Adrenal gland (tissue), 12 donors: ENCODE results near the gene PHAX. TPM values are rescaled to one million over a fixed set of nuclear protein-coding genes. Genes with fewer than 3 reads are reported as not detected.

Experiments used
- DNase-seq, 7 donors: peaks; one replicate each; pipeline ENCODE4 v3.0.0-alpha.2; 2019 to 2020
- H3K27ac ChIP-seq, 5 donors: fragments of 200-600 bp; sonication (generic) in 4 of 5; 1 replicate in 3 of 5; 2 replicates in 2 of 5; pipeline versions ENCODE4 v1.5.1 to v1.8.0; 2016 to 2020; ENCODE audit warnings: mild to moderate bottlenecking in 1 of 5
- H3K27me3 ChIP-seq: fragments of 200-600 bp; 2 replicates; pipeline ENCODE4 v1.8.0; 2021
- H3K36me3 ChIP-seq, 2 donors: fragments of 200-600 bp; replicated peaks in 1 of 2; 1 replicate in 1 of 2; 2 replicates in 1 of 2; pipeline versions ENCODE4 v1.5.1 to v1.8.0; 2018 to 2022
- H3K4me1 ChIP-seq, 2 donors: fragments of 200-600 bp; replicated peaks in 1 of 2; 1 replicate in 1 of 2; 2 replicates in 1 of 2; pipeline versions ENCODE4 v1.5.1 to v1.8.0; 2018 to 2021
- H3K4me3 ChIP-seq, 4 donors: fragments of 200-600 bp; sonication (generic) in 3 of 4; one replicate each; pipeline ENCODE4 v1.5.1; 2016 to 2018
- H3K9me3 ChIP-seq, 3 donors: fragments of 200-600 bp; sonication (generic) in 1 of 3; replicated peaks in 1 of 3; 1 replicate in 2 of 3; 2 replicates in 1 of 3; pipeline versions ENCODE4 v1.5.1 to v1.8.0; 2016 to 2021
- POLR2A ChIP-seq, 2 donors: fragments of 450-650 bp; IDR thresholded peaks; one replicate each; pipeline ENCODE4 v1.6.1; 2017; ENCODE audit warnings: antibody characterized with exemption in 2 of 2, mild to moderate bottlenecking in 2 of 2, moderate library complexity in 1 of 2
- WGBS, 4 donors: extraction: QIAGEN DNeasy Blood & Tissue Kit in 2 of 4; methylation state at CpG; one replicate each; pipeline versions ENCODE4 v1.1.5 to v1.1.7; 2013 to 2017; 5-methylcytosine and 5-hydroxymethylcytosine counted together
- intact Hi-C, 2 donors: fragments of 100-400 bp; cut with DNase I; formaldehyde crosslinking; loops; one replicate each; pipeline versions ENCODE4 v1.14.1 to v1.15.0; 2022 to 2023
- polyA plus RNA-seq, 3 donors: library from polyadenylated mRNA; stranded (reverse); fragments of 200-250 nt in 2 of 3; fragments of 350-450 nt in 1 of 3; fragmentation: Illumina TruSeq in 1 of 3; extraction: RNeasy Lipid Tissue Mini Kit (QIAGEN cat#74804) in 1 of 3; gene quantifications; one replicate each; pipeline ENCODE4 v1.2.3, GENCODE V29; 2013 to 2014
- total RNA-seq, 9 donors: library from RNA; depleted of rRNA in 4 of 9; stranded (reverse); fragments of >200 nt in 4 of 9; fragments of 120-200 nt in 1 of 9; fragmentation: NEBNext Ultra II Directional in 1 of 9; extraction: Animal tissue kit (Norgen Biotek cat#: 25700) in 1 of 9; gene quantifications; one replicate each; pipeline versions ENCODE4 v1.1.0 to v1.2.4, GENCODE V29; 2013 to 2023
- TF ChIP-seq, protein P1 (sequence below), 6 experiments: fragments of 450-650 bp in 4 of 6; fragments of 200-600 bp in 2 of 6; sonication (generic) in 1 of 6; IDR thresholded peaks; 1 replicate in 5 of 6; 2 replicates in 1 of 6; pipeline versions ENCODE4 v1.5.1 to v1.8.0; 2016 to 2021; ENCODE audit warnings: antibody characterized with exemption in 6 of 6, mild to moderate bottlenecking in 2 of 6, moderate library complexity in 1 of 6
- donor health status: healthy with polysubstance abuse.
- donor health status: Bipolar disorder and iron deficiency.
- donor health status: DM: yes; HTN: yes; CAD: no.
- donor health status: DM: no; HTN: no; CAD: no.
- donor health status: DM: no; HTN: no; CAD: no.
- donor health status: DM: yes; HTN: yes; CAD: no.

The PHAX gene
- total and polyA plus RNA-seq, 12 donors = 10.8 to 88.2 (median 38.0) TPM

DNA sequence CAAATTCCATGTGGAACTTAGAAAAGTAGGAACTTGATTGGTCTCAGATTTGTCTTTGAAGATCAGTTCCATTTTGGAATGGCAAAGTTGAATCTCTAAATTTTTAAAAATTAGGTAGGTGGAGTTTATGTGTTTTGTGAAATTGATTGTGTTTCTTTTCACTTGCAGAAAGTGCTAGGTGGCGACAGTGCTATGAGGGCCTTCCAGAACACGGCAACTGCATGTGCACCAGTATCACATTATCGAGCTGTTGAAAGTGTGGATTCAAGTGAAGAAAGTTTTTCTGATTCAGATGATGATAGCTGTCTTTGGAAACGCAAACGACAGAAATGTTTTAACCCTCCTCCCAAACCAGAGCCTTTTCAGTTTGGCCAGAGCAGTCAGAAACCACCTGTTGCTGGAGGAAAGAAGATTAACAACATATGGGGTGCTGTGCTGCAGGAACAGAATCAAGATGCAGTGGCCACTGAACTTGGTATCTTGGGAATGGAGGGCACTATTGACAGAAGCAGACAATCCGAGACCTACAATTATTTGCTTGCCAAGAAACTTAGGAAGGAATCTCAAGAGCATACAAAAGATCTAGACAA, 2.8 kb downstream of the PHAX start:
- H3K4me3 ChIP-seq = no peak overlapping the region
- peaks cover 8 to 46% of the 10 kb centered on the region in 2 donors for H3K4me1 ChIP-seq
- WGBS, 4 donors = 73 to 87% (median 79%) methylated on average over 6 of the region's 6 CpGs
- TF ChIP-seq, protein P1, sequence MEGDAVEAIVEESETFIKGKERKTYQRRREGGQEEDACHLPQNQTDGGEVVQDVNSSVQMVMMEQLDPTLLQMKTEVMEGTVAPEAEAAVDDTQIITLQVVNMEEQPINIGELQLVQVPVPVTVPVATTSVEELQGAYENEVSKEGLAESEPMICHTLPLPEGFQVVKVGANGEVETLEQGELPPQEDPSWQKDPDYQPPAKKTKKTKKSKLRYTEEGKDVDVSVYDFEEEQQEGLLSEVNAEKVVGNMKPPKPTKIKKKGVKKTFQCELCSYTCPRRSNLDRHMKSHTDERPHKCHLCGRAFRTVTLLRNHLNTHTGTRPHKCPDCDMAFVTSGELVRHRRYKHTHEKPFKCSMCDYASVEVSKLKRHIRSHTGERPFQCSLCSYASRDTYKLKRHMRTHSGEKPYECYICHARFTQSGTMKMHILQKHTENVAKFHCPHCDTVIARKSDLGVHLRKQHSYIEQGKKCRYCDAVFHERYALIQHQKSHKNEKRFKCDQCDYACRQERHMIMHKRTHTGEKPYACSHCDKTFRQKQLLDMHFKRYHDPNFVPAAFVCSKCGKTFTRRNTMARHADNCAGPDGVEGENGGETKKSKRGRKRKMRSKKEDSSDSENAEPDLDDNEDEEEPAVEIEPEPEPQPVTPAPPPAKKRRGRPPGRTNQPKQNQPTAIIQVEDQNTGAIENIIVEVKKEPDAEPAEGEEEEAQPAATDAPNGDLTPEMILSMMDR (IDR thresholded peaks at IDR 0.05) = no peak
- TF ChIP-seq POLR2A (IDR thresholded peaks at IDR 0.05) = no peak
- DNase-seq = peak in 1 of 7 donors; percentile 18
- peaks cover 0 to 36% of the 10 kb centered on the region in 2 donors for H3K36me3 ChIP-seq
- no peaks in the 10 kb centered on the region for H3K27me3 ChIP-seq
- no peak overlapping the region for H3K27ac ChIP-seq
- intact Hi-C loops = no loop called here
- no peaks in the 10 kb centered on the region for H3K9me3 ChIP-seq

DNA sequence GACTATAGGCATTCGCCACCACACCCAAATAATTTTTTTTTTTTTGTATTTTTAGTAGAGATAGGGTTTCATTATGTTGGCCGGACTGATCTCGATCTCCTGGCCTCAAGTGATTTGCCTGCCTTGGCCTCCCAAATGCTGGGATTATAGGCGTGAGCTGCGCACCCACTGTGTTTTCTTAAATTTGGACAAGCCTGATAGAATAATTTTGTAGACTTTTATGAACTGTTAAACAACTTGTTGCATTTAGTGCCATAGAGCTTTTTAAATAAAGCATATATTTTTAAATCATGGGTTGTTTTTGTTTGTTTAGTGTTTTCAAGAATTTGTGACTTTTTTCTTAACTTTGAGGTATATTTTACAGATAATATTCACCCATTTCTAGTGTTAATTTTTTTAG, 4.8 kb downstream of the PHAX start:
- peaks cover 0 to 56% of the 10 kb centered on the region in 2 donors for H3K36me3 ChIP-seq
- no peak for TF ChIP-seq POLR2A (IDR thresholded peaks at IDR 0.05)
- TF ChIP-seq, protein P1 (IDR thresholded peaks at IDR 0.05) = no peak
- intact Hi-C loops = no loop called here
- H3K4me3 ChIP-seq = no peak overlapping the region
- 88 to 92% (median 89%) methylated on average over 5 of the region's 5 CpGs for WGBS, 4 donors
- no peak overlapping the region for H3K27ac ChIP-seq
- DNase-seq = peak in 1 of 7 donors; percentile 27
- peaks cover 8 to 42% of the 10 kb centered on the region in 2 donors for H3K4me1 ChIP-seq
- H3K27me3 ChIP-seq = no peaks in the 10 kb centered on the region
- no peaks in the 10 kb centered on the region for H3K9me3 ChIP-seq

DNA sequence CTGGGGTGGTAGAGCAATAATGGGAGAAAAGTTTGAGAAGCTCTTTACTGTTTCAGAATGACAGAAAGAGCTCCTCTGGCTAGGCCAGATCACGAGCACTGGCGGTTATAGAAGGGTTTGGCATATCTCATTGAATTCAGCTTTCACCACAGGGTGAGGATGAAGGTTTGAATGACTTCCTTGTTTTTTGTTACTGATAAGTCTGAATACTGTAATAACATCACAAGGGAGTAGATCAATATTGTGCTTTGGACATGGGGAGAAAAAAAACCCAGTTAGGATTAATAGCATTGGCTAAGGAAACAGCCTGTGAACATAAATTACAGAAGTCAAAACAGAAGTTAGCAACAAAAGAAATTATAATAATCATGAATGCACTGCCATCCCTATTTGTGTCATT, 9.4 kb downstream of the PHAX start:
- intact Hi-C loops = no loop called here
- H3K4me1 ChIP-seq = peaks cover 0 to 22% of the 10 kb centered on the region in 2 donors
- H3K27me3 ChIP-seq = no peaks in the 10 kb centered on the region
- H3K4me3 ChIP-seq = no peak overlapping the region
- WGBS, 4 donors = 84 to 96% (median 92%) methylated on average over 2 of the region's 2 CpGs
- no peaks in the 10 kb centered on the region for H3K9me3 ChIP-seq
- DNase-seq = no peak
- H3K27ac ChIP-seq = no peak overlapping the region
- peaks cover 0 to 47% of the 10 kb centered on the region in 2 donors for H3K36me3 ChIP-seq
- TF ChIP-seq POLR2A (IDR thresholded peaks at IDR 0.05) = no peak
- TF ChIP-seq, protein P1 (IDR thresholded peaks at IDR 0.05) = no peak

DNA sequence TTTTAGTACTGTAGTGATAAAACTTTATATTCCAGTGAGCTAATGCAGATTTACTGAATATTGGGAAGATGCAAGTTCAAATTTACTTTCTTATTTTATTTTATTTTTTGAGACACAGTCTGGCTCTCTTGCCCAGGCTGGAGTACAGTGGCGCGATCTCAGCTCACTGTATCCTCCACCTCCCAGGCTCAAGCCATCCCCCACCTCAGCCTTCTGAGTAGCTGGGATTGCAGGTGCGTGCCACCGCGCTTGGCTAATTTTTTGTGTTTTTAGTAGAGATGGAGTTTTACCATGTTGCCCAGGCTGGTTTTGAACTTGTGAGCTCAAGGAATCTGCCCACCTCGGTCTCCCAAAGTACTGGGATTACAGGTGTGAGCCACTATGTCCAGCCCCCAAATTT, 9.9 kb downstream of the PHAX start:
- TF ChIP-seq POLR2A (IDR thresholded peaks at IDR 0.05) = no peak
- TF ChIP-seq, protein P1 (IDR thresholded peaks at IDR 0.05) = no peak
- Histone ChIP-seq H3K36me3 (peaks cover 0 to 43% of the 10 kb centered on the region in 2 donors), H3K4me1 (peaks cover 0 to 17% of the 10 kb centered on the region in 2 donors), H3K27ac (no peak overlapping the region), H3K27me3 (no peaks in the 10 kb centered on the region), H3K9me3 (no peaks in the 10 kb centered on the region), H3K4me3 (no peak overlapping the region)
- intact Hi-C loops = no loop called here
- 97 to 100% (median 98%) methylated on average over 6 of the region's 6 CpGs for WGBS, 4 donors
- peak in 1 of 7 donors; percentile 10 for DNase-seq
